Upper lobe of left lung (tissue), 6 donors: ENCODE measurements around the gene C1orf21. TPM values are rescaled to one million over a fixed set of nuclear protein-coding genes. Genes with fewer than 3 reads are reported as not detected.

Experiments
- ATAC-seq, 2 donors: fragments of 200-7000 bp; cut with Tn5 transposase; one replicate each; pipeline ENCODE4 v1.9.1; 2022; ENCODE audit warnings: mild to moderate bottlenecking in 2 of 2, moderate library complexity in 2 of 2; ENCODE audit not compliant: low FRiP score in 2 of 2
- DNase-seq, 2 donors: peaks; one replicate each; pipeline ENCODE4 v3.0.0-alpha.2; 2019 to 2020
- H3K27ac ChIP-seq, 4 donors: fragments of 200-600 bp; sonication (generic); one replicate each; pipeline ENCODE4 v1.5.1; 2016 to 2019
- H3K27me3 ChIP-seq, 4 donors: fragments of 200-600 bp; sonication (generic); one replicate each; pipeline ENCODE4 v1.5.1; 2017 to 2019
- H3K36me3 ChIP-seq, 4 donors: fragments of 200-600 bp; sonication (generic); one replicate each; pipeline ENCODE4 v1.5.1; 2016 to 2019
- H3K4me1 ChIP-seq, 4 donors: fragments of 200-600 bp; sonication (generic); one replicate each; pipeline ENCODE4 v1.5.1; 2018 to 2019
- H3K4me3 ChIP-seq, 4 donors: fragments of 200-600 bp; sonication (generic); one replicate each; pipeline ENCODE4 v1.5.1; 2017 to 2019; ENCODE audit warnings: mild to moderate bottlenecking in 2 of 4, moderate library complexity in 1 of 4
- H3K9me3 ChIP-seq, 4 donors: fragments of 200-600 bp; sonication (generic); one replicate each; pipeline ENCODE4 v1.5.1; 2018 to 2019
- EP300 ChIP-seq, 4 donors: sonication (generic); formaldehyde crosslinking; IDR thresholded peaks; one replicate each; pipeline ENCODE4 v1.5.1; 2017; ENCODE audit warnings: antibody characterized with exemption in 4 of 4, control low read depth in 2 of 4
- POLR2A ChIP-seq, 4 donors: fragments of 450-650 bp; IDR thresholded peaks; one replicate each; pipeline ENCODE4 v1.5.1; 2016 to 2017; ENCODE audit warnings: antibody characterized with exemption in 4 of 4, mild to moderate bottlenecking in 2 of 4
- POLR2AphosphoS5 ChIP-seq, 2 donors: sonication (generic); formaldehyde crosslinking; IDR thresholded peaks; one replicate each; pipeline ENCODE4 v1.5.1; 2017; ENCODE audit warnings: antibody characterized with exemption in 2 of 2
- WGBS, 2 donors: methylation state at CpG; one replicate each; pipeline ENCODE4 v1.1.5; 2017 to 2018; 5-methylcytosine and 5-hydroxymethylcytosine counted together
- total RNA-seq, 6 donors: library from RNA; depleted of rRNA in 4 of 6; stranded (reverse); fragments of >200 nt in 4 of 6; gene quantifications; one replicate each; pipeline versions ENCODE4 v1.1.0 to v1.2.1, GENCODE V29; 2016 to 2021
- TF ChIP-seq, protein P1 (sequence below), 6 experiments: fragments of 450-650 bp in 4 of 6; fragments of 200-600 bp in 2 of 6; sonication (generic) in 2 of 6; IDR thresholded peaks; one replicate each; pipeline ENCODE4 v1.5.1; 2016 to 2019; ENCODE audit warnings: antibody characterized with exemption in 6 of 6
- donor health status: DM: no; HTN: no; CAD: no; lungs with moderate emphysema.
- donor health status: DM: no; HTN: yes; CAD: no; lungs with severe emphysema.

C1orf21 gene
- total RNA-seq, 6 donors from 2014 or later = 21.4 to 110 (median 49.2) TPM

DNA sequence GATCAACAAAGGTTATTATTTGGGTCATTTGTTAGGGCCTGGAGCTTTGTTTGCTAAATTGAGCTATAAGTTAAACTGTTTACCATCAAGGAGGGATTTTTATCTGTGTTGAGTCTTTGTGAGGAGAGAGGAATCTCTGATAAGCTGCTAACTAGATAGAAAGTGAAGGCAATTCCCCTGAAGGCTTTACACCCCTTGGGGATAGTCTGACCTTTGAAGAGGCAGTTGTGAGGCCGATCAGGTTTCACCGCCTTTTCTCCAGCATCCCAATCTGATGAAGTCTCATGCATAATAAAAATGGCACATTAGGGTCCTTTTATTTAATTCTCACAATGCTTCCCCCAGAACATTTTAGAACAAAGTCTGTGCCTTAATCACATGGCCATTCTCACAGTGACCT is 21.8 kb downstream of the C1orf21 start:
- ATAC-seq = peak in 1 of 2 donors; percentile 15
- Histone ChIP-seq H3K9me3 (no peaks in the 10 kb centered on the region), H3K36me3 (no peaks in the 10 kb centered on the region), H3K27me3 (no peaks in the 10 kb centered on the region), H3K4me1 (peaks cover 11 to 32% (median 18%) of the 10 kb centered on the region in 4 donors), H3K27ac (peak overlapping the region in 3 of 4 donors; percentile 22 to 55 (median 34)), H3K4me3 (peak overlapping the region in 2 of 4 donors; percentile 24 to 29)
- TF ChIP-seq, protein P1, sequence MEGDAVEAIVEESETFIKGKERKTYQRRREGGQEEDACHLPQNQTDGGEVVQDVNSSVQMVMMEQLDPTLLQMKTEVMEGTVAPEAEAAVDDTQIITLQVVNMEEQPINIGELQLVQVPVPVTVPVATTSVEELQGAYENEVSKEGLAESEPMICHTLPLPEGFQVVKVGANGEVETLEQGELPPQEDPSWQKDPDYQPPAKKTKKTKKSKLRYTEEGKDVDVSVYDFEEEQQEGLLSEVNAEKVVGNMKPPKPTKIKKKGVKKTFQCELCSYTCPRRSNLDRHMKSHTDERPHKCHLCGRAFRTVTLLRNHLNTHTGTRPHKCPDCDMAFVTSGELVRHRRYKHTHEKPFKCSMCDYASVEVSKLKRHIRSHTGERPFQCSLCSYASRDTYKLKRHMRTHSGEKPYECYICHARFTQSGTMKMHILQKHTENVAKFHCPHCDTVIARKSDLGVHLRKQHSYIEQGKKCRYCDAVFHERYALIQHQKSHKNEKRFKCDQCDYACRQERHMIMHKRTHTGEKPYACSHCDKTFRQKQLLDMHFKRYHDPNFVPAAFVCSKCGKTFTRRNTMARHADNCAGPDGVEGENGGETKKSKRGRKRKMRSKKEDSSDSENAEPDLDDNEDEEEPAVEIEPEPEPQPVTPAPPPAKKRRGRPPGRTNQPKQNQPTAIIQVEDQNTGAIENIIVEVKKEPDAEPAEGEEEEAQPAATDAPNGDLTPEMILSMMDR (IDR thresholded peaks at IDR 0.05) = no peak
- TF ChIP-seq POLR2AphosphoS5 (IDR thresholded peaks at IDR 0.05) (no peak), POLR2A (IDR thresholded peaks at IDR 0.05) (no peak), EP300 (IDR thresholded peaks at IDR 0.05) (no peak)
- whole genome bisulfite sequencing, 2 donors = 81 to 83% methylated on average over 2 of the region's 2 CpGs
- no peak for DNase-seq

DNA sequence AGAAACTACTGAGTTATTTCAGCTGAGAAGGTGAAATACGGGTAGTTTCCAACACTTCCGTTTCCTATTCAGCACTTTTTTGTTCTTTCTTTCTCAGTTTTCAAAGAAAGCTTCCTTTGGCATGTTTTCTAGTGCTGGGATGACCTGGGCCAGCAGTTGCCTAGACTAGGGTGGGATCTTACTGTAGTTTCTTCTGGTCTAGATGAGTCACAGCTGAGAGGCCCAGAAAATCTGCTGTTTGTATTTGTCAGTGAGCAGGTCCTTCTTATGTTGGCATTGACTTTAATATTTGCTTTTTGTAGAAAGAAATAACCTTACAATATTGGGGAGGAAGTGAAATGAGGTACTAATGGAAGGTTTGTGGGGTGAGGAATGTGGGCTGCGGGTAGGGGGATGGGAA is 22.2 kb downstream of the C1orf21 start:
- peaks cover 11 to 32% (median 18%) of the 10 kb centered on the region in 4 donors for H3K4me1 ChIP-seq
- peak overlapping the region in 2 of 4 donors; percentile 22 to 34 for H3K27ac ChIP-seq
- DNase-seq (no peak), ATAC-seq (peak in 1 of 2 donors; percentile 78)
- 61 to 65% methylated on average over 3 of the region's 3 CpGs for WGBS, 2 donors
- TF ChIP-seq, protein P1 (IDR thresholded peaks at IDR 0.05) = no peak
- no peak for TF ChIP-seq EP300 (IDR thresholded peaks at IDR 0.05)
- no peak for TF ChIP-seq POLR2A (IDR thresholded peaks at IDR 0.05)
- no peak for TF ChIP-seq POLR2AphosphoS5 (IDR thresholded peaks at IDR 0.05)
- H3K4me3 ChIP-seq = peak overlapping the region in 2 of 4 donors; percentile 24 to 29
- H3K27me3 ChIP-seq = no peaks in the 10 kb centered on the region
- H3K36me3 ChIP-seq = peaks cover 0 to 3% (median 0%) of the 10 kb centered on the region in 4 donors
- H3K9me3 ChIP-seq = no peaks in the 10 kb centered on the region

DNA sequence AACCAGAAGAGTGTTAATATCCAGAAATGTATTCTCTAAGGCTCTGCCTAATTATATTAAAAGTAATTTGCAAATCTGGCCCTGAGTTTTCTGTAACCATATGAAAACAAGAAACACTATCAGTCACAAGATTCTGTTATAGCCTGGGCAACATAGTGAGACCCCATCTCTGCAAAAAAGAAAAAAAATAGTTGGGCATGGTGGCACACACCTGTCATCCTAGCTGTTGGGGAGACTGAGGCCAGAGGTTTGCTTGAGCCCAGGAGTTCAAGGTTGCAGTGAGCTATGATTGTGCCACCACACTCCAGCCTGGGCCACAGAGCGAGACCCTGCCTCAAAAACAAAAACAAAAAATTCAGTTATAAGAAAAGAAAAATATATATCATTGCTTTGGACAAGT is 25.6 kb downstream of the C1orf21 start:
- WGBS, 2 donors = 93 to 97% methylated on average over 1 of the region's 1 CpG
- no peaks in the 10 kb centered on the region for H3K9me3 ChIP-seq
- peaks cover 0 to 3% (median 0%) of the 10 kb centered on the region in 4 donors for H3K36me3 ChIP-seq
- peaks cover 0 to 23% (median 14%) of the 10 kb centered on the region in 4 donors for H3K4me1 ChIP-seq
- H3K27me3 ChIP-seq = no peaks in the 10 kb centered on the region
- H3K27ac ChIP-seq = no peak overlapping the region
- no peak for ATAC-seq
- no peak overlapping the region for H3K4me3 ChIP-seq
- TF ChIP-seq POLR2AphosphoS5 (IDR thresholded peaks at IDR 0.05) (no peak), POLR2A (IDR thresholded peaks at IDR 0.05) (no peak), EP300 (IDR thresholded peaks at IDR 0.05) (no peak)
- TF ChIP-seq, protein P1 (IDR thresholded peaks at IDR 0.05) = no peak
- no peak for DNase-seq

DNA sequence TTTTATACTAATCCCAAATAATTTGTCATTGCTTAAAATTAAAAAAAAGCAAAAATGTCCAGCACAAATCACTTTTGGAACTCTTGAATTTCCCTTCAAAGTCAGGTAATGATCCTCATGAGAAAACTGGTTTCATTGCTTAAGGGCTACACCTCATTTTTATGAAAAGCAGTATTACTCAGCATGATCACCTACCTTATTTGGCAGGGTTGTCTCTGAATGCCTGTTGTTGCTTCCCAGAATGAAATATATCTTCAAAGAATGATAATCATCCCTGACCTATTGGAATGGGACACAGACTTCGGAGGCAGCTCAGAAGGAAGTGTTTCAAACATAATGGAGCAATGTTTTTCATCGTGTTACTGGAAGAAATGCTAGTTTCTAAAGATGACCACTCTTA is 29.7 kb downstream of the C1orf21 start:
- TF ChIP-seq, protein P1 (IDR thresholded peaks at IDR 0.05) = no peak
- TF ChIP-seq POLR2A (IDR thresholded peaks at IDR 0.05) (no peak), POLR2AphosphoS5 (IDR thresholded peaks at IDR 0.05) (no peak)
- Histone ChIP-seq H3K27me3 (no peaks in the 10 kb centered on the region), H3K36me3 (peaks cover 0 to 3% (median 0%) of the 10 kb centered on the region in 4 donors), H3K4me3 (no peak overlapping the region), H3K27ac (no peak overlapping the region), H3K4me1 (peaks cover 0 to 32% (median 18%) of the 10 kb centered on the region in 4 donors), H3K9me3 (no peaks in the 10 kb centered on the region)
- ATAC-seq = no peak
- 62 to 71% methylated on average over 2 of the region's 2 CpGs for WGBS, 2 donors
- DNase-seq = no peak

DNA sequence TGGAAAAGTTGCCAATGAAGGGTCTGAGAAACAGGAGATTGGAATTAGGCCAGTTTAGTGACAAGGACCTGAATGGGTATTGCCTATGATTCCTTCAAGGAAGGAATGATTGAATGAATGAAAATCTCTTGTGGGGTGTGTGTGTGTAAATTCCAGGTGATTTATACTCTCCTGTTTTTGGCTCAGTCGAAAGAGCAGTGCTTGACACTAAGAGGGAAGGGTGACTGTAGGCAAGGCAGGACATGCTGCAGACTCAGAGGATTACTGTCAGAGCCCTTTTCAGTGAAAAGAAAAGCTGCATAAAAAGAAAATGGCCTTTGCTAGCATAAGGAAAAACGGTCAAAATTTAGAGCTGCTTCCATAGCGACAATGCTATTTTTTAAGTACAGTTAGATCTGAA is 30.1 kb downstream of the C1orf21 start:
- WGBS, 2 donors = 61 to 64% methylated on average over 3 of the region's 3 CpGs
- no peaks in the 10 kb centered on the region for H3K9me3 ChIP-seq
- H3K36me3 ChIP-seq = peaks cover 0 to 3% (median 0%) of the 10 kb centered on the region in 4 donors
- no peak overlapping the region for H3K4me3 ChIP-seq
- H3K4me1 ChIP-seq = peaks cover 1 to 34% (median 22%) of the 10 kb centered on the region in 4 donors
- no peaks in the 10 kb centered on the region for H3K27me3 ChIP-seq
- DNase-seq = no peak
- TF ChIP-seq POLR2A (IDR thresholded peaks at IDR 0.05) (no peak), POLR2AphosphoS5 (IDR thresholded peaks at IDR 0.05) (no peak), EP300 (IDR thresholded peaks at IDR 0.05) (no peak)
- TF ChIP-seq, protein P1 (IDR thresholded peaks at IDR 0.05) = no peak
- ATAC-seq = no peak
- H3K27ac ChIP-seq = no peak overlapping the region
